Ishikawa (cell line): Measurements from ENCODE around the gene KCNQ1.

ENCODE experiments used
- CEBPB ChIP-seq: IDR thresholded peaks from 2 replicates; pipeline ENCODE4 v1.6.1; 2012
- CREB1 ChIP-seq: IDR thresholded peaks from 2 replicates; pipeline ENCODE4 v1.6.1; 2012; ENCODE audit warnings: low read depth
- EGR1 ChIP-seq: IDR thresholded peaks from 2 replicates; pipeline ENCODE4 v1.6.1; 2012
- EP300 ChIP-seq: IDR thresholded peaks from 2 replicates; pipeline ENCODE4 v1.6.1; 2012; ENCODE audit warnings: borderline replicate concordance
- FOXM1 ChIP-seq: IDR thresholded peaks from 2 replicates; pipeline ENCODE4 v1.6.1; 2012; ENCODE audit warnings: low read depth, borderline replicate concordance
- MAX ChIP-seq: IDR thresholded peaks from 2 replicates; pipeline ENCODE4 v1.6.1; 2012
- NFIC ChIP-seq: IDR thresholded peaks from 2 replicates; pipeline ENCODE4 v1.6.1; 2012
- RAD21 ChIP-seq: IDR thresholded peaks from 2 replicates; pipeline ENCODE4 v1.6.1; 2012; ENCODE audit warnings: low read depth
- REST ChIP-seq: IDR thresholded peaks from 2 replicates; pipeline ENCODE4 v1.6.1; 2012; ENCODE audit warnings: low read depth, mild to moderate bottlenecking
- TAF1 ChIP-seq: IDR thresholded peaks from 2 replicates; pipeline ENCODE4 v1.6.1; 2012; ENCODE audit warnings: low read depth, mild to moderate bottlenecking
- TCF12 ChIP-seq: IDR thresholded peaks from 2 replicates; pipeline ENCODE4 v1.6.1; 2012; ENCODE audit warnings: low read depth
- TEAD4 ChIP-seq: IDR thresholded peaks from 2 replicates; pipeline ENCODE4 v1.6.1; 2012
- YY1 ChIP-seq: IDR thresholded peaks from 2 replicates; pipeline ENCODE4 v1.6.1; 2012; ENCODE audit warnings: low read depth
- ZBTB7A ChIP-seq: IDR thresholded peaks from 2 replicates; pipeline ENCODE4 v1.6.1; 2012; ENCODE audit warnings: low read depth
- TF ChIP-seq, protein P1 (sequence below): IDR thresholded peaks from 2 replicates; pipeline ENCODE4 v1.6.1; 2012

Gene KCNQ1

DNA sequence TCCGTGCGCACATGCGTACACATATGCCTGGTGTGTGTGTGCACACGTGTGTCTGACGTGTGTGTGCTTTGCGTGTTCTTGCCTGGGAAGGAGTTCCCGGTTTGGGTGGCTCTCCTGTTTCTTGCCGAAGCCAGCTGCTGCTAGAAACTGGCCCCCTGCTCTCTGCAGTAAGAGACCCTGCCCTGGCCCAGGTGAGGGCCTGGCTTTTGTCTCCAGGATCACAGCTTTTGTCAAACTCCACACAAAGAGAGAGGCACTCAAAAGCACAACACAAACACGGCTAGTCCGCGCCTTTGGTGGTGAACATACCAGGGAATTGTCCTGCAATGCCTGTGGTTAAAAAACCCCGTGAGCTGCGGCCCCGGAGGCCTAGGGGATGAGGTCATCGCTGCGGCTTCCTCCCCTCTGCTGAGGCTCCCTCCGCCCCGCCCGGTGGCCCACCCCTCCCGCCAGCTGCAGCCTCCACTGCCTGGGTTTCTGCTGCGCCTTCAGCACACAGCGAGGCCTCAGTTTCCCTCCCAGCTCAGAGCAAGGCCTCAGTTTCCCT lies 88.9 kb downstream of the KCNQ1 start:
- TF ChIP-seq TAF1 (no peak), TCF12 (0 out of 2 replicates have a peak, but pooled peaks have one; percentile 43), YY1 (no peak), TEAD4 (peak; percentile 89), ZBTB7A (0 out of 2 replicates have a peak, but pooled peaks have one; percentile 66), RAD21 (peak; percentile 7; the same call in 1 of the 2 replicates)

DNA sequence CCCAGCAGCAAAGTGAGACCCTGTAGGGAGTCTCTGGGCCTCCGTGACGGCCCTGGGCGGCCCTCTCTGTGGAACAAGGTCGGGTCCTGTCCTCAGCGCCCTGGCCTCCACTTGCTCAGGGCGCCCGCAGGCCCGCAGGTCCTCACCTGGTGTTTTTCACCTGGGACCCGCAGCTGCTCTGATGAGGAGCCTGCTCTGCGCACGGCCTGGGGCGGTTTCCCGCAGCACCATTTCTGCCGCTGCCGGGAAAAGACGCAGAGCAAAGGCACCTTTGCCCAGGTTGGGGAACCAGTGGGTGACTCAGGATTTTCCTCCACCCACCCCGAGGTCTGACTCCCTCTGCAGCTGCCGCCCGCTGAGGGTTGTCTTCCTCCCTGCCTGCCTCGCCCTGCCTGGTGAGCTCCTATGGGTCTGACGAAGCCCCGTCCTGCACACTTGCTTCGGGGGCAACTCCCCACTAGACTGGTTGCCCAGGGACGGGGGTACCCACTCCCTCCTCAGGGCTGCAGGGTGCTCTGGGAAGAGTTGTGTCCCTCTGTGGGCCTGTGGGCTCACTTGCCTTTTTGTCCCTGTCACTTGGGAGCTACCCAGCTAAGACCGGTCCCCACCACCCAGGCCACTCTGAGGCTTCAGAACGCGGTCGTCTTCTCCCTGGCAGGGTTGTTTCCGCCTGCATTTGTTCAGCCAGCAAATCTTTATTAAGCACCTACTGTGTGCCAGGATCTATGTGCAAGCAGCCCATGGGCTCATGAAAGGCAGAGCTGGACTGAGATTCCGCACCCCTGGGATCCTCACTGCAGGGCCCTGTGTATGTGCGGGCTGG lies 89.5 kb downstream of the KCNQ1 start:
- TF ChIP-seq MAX = no peak
- TF ChIP-seq RAD21 = no peak
- TF ChIP-seq EGR1 = no peak
- TF ChIP-seq CREB1 = no peak
- TF ChIP-seq REST = no peak
- TF ChIP-seq FOXM1 = no peak
- TF ChIP-seq ZBTB7A = no peak
- no peak for TF ChIP-seq EP300
- no peak for TF ChIP-seq TAF1
- TF ChIP-seq YY1 = no peak
- no peak for TF ChIP-seq NFIC
- TF ChIP-seq TCF12 = no peak
- TF ChIP-seq CEBPB = no peak
- no peak for TF ChIP-seq TEAD4
- TF ChIP-seq, protein P1, sequence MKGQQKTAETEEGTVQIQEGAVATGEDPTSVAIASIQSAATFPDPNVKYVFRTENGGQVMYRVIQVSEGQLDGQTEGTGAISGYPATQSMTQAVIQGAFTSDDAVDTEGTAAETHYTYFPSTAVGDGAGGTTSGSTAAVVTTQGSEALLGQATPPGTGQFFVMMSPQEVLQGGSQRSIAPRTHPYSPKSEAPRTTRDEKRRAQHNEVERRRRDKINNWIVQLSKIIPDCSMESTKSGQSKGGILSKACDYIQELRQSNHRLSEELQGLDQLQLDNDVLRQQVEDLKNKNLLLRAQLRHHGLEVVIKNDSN = no peak

- TF ChIP-seq YY1 (no peak), ZBTB7A (no peak), CEBPB (no peak), EGR1 (no peak), RAD21 (no peak), EP300 (no peak), CREB1 (no peak), TCF12 (no peak), FOXM1 (no peak)
Observed at GRCh38 chr11:2534957-2535672, 90.3 kb downstream of the KCNQ1 start.

DNA sequence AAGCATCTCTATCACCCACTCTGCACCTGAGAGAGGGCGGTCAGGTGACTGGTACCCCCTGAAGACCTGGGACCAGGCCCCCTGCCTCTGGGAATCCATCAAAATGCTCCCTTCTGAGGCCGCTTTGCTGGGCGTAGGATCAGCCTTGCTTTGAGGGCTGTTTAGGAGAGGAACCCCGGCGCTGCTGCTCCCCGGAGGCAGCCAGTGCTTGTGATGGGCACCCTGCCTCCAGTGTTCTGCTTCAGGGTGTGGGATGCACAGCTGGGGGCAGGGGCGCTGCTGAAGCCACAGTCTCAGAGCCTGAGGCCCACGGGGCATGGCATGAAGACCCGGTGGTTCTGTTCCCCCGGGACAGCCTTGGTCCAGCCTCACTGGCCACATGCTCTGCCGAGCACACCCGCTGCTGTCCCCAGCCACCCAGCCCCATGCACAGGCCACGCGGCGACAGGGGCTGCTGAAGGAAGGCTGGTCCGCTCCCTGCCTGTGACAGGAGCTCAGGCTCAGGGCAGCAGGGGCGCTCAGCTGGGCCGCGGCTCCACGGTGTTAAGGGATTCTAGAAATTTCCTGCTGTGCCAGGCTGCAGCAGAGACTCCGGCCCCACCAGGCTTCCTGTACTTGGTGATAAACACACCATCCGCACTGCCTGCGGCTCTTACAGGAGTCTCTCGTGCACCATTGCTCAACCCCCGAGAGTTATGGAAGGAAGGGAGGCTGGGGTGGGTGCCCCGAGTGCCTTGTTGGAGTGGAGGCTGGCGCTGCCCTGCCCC lies 91.0 kb downstream of the KCNQ1 start:
- TF ChIP-seq REST (no peak), EGR1 (no peak), TEAD4 (no peak)

- TF ChIP-seq CREB1 = no peak
- no peak for TF ChIP-seq RAD21
- TF ChIP-seq MAX = no peak
- no peak for TF ChIP-seq CEBPB
- no peak for TF ChIP-seq YY1
- no peak for TF ChIP-seq TCF12
- no peak for TF ChIP-seq REST
Observed at GRCh38 chr11:2536440-2536989, 91.7 kb downstream of the KCNQ1 start.
